Ascending aorta (tissue), 1 donor: ENCODE data around the gene SALL2. TPM values are rescaled to one million over a fixed set of nuclear protein-coding genes. Genes with fewer than 3 reads are reported as not detected.

Experiments used
- total RNA-seq: library from RNA; depleted of rRNA; stranded (reverse); fragments of >200 nt; gene quantifications from one replicate; pipeline ENCODE4 v1.1.0, GENCODE V29; 2016

SALL2 gene
- total RNA-seq, 1 donor from 2014 or later: 18.0 TPM

Other genes starting within 250 kb of the SALL2 start
- gene RPGRIP1, start 246.3 kb downstream of the SALL2 start, total RNA-seq: not detected
- gene SUPT16H, start 142.3 kb downstream of the SALL2 start, total RNA-seq: 13.5 TPM
- 96.0 TPM for gene CHD8, start 70.2 kb downstream of the SALL2 start, total RNA-seq
- gene RAB2B, start 49.4 kb downstream of the SALL2 start, total RNA-seq: 19.2 TPM
- 76.7 TPM for gene TOX4, start 49.2 kb downstream of the SALL2 start, total RNA-seq
- gene METTL3, start 15.0 kb downstream of the SALL2 start, total RNA-seq: 45.0 TPM
- gene OR10G3, start 53.7 kb upstream of the SALL2 start, total RNA-seq: not detected
- not detected for gene OR10G2, start 108.6 kb upstream of the SALL2 start, total RNA-seq
- gene OR4E2, start 127.5 kb upstream of the SALL2 start, total RNA-seq: not detected
- gene OR4E1, start 147.5 kb upstream of the SALL2 start, total RNA-seq: not detected